Measurements from ENCODE around the gene CFAP299.

DNA sequence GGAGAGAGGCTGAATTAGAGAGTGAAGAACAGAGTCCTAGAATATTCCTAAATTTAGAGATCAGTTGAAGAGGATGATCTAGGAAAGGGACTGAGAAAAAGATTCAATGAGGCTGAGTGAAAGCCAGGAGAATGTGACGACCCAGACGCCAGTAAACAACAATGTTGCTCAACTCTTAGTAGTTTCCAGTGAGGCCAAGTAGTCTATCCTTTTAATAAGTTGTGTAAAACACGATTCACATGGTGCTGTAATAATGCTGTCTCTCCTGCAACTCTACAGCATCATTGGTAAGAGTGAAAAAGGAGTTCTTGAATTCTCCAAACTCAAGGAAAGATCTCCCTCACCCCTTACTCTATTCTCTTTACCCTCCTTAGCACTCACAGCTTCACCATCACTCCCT lies 140.3 kb downstream of the CFAP299 start:
- TF ChIP-seq, protein P1, sequence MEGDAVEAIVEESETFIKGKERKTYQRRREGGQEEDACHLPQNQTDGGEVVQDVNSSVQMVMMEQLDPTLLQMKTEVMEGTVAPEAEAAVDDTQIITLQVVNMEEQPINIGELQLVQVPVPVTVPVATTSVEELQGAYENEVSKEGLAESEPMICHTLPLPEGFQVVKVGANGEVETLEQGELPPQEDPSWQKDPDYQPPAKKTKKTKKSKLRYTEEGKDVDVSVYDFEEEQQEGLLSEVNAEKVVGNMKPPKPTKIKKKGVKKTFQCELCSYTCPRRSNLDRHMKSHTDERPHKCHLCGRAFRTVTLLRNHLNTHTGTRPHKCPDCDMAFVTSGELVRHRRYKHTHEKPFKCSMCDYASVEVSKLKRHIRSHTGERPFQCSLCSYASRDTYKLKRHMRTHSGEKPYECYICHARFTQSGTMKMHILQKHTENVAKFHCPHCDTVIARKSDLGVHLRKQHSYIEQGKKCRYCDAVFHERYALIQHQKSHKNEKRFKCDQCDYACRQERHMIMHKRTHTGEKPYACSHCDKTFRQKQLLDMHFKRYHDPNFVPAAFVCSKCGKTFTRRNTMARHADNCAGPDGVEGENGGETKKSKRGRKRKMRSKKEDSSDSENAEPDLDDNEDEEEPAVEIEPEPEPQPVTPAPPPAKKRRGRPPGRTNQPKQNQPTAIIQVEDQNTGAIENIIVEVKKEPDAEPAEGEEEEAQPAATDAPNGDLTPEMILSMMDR (IDR thresholded peaks at IDR 0.05; ENCODE audit: insufficient read depth, low read length, poor library complexity, severe bottlenecking) = no peak
- no peak for TF ChIP-seq EZH2phosphoT487 (conservative IDR thresholded peaks at IDR 0.05; ENCODE audit: low read length)
